GM10266 (cell line): ENCODE measurements around the gene KCNIP4.

ENCODE experiments used
- DNase-seq: peaks from one replicate; pipeline ENCODE4 v3.0.0; 2012; ENCODE audit errors: extremely low spot score
- TF ChIP-seq, protein P1 (sequence below): IDR thresholded peaks from 2 replicates; pipeline ENCODE4 v1.5.1; 2012; ENCODE audit warnings: mild to moderate bottlenecking, low read depth; ENCODE audit not compliant: control insufficient read depth, insufficient read depth; ENCODE audit errors: missing control alignments

The KCNIP4 gene

DNA sequence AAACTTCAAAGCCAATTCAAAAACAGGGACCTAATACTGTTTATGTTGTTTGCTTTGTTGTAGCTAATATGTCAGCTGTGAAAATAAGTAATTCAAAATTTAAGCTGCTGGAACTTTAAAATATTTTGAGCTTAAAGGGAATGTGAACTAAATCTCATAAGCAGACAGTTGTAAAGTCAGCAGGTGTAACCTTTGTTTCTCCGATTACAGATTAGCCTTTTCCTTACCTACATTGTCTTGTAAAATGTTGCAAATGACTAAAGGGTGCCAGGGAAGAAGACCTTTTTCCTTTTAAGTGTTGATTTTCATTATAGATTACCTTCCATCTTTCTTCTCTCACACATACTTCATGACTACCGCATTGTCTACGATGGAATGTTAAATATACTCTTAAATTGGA is 405.1 kb downstream of the KCNIP4 start:
- DNase-seq = no peak
- TF ChIP-seq, protein P1, sequence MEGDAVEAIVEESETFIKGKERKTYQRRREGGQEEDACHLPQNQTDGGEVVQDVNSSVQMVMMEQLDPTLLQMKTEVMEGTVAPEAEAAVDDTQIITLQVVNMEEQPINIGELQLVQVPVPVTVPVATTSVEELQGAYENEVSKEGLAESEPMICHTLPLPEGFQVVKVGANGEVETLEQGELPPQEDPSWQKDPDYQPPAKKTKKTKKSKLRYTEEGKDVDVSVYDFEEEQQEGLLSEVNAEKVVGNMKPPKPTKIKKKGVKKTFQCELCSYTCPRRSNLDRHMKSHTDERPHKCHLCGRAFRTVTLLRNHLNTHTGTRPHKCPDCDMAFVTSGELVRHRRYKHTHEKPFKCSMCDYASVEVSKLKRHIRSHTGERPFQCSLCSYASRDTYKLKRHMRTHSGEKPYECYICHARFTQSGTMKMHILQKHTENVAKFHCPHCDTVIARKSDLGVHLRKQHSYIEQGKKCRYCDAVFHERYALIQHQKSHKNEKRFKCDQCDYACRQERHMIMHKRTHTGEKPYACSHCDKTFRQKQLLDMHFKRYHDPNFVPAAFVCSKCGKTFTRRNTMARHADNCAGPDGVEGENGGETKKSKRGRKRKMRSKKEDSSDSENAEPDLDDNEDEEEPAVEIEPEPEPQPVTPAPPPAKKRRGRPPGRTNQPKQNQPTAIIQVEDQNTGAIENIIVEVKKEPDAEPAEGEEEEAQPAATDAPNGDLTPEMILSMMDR = no peak

DNA sequence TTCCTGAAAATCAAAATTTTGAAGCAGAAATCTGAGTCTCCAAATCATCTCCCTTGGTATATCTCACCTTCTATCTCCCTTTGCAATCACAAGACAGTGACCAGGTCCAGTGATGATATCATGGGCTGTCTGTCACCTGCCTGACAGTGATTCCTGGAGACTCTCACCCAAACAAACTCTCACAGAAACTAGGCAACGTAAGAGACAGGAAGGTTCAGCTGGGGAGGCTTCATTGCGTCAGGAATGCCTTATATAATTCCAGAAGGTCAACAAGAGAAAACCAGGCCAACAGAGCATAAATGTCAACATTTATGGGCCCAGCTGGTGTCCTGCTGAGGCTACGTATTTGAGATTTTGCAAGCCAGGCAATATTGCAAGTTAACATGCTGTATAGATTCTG is 412.7 kb downstream of the KCNIP4 start:
- no peak for DNase-seq
- TF ChIP-seq, protein P1 = no peak

DNA sequence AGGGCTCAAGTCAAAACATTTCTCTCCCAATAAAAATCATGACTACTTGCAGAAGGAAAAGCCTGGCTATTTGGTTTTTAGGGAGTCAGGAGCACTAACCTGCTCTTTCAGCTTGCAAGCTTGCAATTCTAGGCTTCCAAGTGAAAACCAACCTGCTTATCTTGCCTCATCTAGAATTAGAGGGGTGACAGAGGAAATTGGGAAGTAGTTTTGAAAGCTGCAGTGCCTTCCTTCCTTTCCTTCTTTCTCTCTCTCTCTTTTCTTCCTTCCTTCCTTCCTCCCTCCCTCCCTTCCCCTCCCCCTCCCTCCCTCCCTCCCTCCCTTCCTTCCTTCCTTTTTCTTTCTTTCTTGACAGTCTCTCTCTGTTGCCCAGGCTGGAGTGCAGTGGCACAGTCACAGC is 417.5 kb downstream of the KCNIP4 start:
- DNase-seq = no peak
- TF ChIP-seq, protein P1 = no peak

DNA sequence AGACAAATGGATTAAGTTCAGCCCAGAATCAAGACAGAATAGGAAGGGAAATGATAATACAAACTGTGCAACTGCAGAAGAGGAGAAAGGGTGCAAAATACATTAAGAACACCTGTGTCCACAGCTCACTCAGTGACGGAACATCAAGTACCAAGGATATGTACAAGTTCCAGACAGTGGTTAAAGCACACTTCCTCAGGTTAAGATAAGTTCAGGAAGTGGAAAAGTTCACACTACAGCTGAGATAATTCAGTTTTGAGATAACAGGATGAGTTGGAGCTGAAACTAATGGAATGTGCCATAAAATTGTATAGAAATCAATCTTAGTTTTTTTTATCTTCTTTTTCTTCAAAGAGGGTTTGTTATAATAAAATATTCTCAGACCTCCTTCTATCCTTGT is 419.4 kb downstream of the KCNIP4 start:
- TF ChIP-seq, protein P1 = no peak
- no peak for DNase-seq

DNA sequence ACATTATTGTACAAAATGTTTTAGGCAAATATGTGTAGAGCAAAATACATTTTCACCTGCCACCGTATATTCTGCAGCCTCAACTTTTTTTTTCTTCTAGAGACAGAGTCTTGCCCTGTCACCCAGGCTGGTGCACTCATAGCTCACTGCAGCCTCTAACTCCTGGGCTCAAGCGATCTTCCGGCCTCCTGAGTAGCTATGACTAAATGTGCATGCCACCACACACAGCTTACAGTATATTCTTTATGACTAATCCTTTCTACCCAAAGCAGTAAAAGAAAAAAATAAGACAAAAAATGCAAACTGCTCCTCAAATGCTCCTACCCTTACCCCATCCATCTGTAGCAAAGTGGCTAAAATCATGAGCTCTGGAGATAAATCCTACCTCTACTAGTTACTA is 426.3 kb downstream of the KCNIP4 start:
- TF ChIP-seq, protein P1 = no peak
- DNase-seq = no peak

DNA sequence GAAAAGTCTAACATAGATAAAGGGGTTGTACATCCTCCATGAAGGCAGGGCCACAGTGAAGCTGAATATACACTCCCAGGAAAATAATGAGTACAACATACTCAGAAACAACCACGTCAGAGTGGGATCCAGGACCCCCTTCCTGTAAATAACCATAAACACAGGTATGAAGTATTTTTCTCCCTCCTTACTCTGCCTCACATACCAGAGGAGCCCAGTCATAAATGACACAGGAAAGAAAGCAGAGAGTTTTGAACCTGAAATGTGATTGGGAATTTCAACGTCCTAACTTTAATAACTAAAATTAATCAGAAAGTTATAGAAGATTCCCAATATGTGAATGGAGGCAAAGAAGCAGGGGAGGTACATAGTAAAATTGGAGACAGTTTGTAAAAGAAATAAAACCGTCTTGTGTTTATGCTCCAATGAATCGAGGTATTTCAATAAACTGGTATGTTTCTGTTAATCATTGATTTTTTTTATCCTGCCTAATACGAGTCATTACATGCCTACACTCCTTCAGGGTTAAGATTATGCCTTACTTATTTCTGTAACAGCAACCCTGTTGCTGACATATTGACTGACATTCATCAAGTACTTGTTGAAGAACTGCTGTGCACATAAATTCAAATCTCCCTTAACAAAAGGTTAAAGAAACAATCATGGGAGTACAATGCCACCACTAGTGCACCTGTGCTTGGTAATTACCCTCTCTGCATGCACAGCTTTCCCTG is 431.3 kb downstream of the KCNIP4 start:
- TF ChIP-seq, protein P1 = no peak

DNA sequence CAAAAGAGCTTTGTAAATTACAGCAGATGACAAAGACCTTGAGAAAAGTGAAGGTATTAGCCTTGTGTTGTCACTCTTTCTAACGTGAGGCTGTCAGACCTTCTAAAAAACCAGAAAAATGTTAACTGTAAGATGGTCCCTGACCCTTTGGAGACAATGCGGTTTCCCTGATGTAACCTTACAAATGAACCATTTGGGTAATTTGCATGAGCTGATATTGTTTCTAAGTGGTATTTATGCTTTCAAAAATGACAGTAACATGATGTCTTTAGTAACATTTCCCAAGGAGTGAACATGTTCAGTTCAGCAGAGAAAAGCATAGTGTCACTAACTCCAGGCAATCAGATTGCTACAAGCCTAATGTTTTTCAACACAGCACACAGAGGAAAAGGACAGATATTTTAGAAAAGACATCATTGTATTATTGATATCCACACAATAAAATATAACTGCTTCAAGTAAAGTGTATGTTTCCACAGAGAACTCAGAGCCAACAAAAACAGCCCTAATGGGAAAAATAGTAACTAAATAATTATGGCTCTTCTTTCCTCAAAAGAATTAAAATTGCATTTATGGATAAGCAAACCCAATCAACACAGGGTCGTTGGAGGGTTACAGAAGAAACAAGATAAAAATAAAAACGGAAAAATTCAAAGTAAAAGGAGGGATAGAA is 434.4 kb downstream of the KCNIP4 start:
- no peak for DNase-seq
- TF ChIP-seq, protein P1 = no peak

More for the DNA sequence above, 431.3 kb downstream of the KCNIP4 start:
- no peak for DNase-seq
